A204.1 (cell line): ENCODE data around the gene C19orf18.

Experiments used
- FAIRE-seq: peaks from 2 replicates; lab custom pipeline; 2012; peaks lifted over from hg19 to GRCh38; lab: Jason Lieb, UNC

C19orf18 gene

DNA sequence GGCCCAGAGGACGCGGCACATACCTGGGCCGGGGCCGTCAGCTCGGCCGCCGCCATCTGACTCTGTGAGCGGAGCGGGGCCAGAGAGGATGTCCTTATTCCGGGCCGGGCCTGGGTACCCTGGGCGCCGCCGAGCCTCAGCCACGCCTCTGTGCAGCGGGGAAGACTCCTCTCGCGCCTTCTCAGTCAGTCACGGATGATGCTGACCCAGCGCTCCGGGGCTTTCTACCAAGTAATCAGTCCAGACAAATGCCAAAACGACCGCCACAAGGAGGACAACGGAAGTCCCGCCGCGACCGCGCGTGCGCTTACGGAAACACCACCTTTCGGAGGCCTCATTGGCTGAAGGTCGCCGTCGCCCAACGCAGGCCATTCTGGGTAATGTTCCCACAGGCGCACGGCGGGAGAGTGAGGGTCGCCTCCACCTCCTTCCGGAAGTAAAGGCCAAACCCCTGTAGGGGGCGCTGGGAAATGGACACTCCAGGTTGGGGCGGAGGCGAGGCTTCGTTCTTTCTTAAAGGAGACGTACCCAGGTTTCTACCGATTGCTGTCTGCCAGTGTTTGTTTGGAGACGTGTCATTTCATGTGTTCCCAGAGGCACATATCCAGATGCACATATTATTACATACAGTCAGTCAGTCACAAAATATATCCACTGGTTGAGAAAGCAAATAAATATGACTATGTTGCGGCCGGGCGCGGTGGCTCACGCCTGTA, 26.8 kb downstream of the C19orf18 start, which contains the start of gene ZNF256:
Gene ZNF256 (minus strand): TSS at position 288 of the 716 bp plus-strand sequence. CDS start 232 bp downstream, at position 56.
- FAIRE-seq: peak; percentile 98

DNA sequence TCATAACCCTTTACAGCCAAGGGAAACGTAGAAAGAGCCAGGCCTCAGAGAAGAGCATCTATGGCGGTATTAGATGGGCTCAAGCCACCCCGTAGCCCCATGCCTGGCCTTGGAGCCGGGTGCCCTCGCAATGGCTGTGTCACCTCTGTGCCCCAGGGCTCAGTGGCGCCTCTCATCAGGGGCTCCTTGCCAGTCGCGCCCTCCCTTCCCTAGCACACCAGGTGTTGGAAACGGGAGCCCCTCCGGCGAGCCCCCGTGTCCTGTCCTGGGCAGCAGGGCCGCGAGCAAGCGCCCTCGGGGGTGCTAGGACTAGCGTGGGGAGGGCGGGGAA, 27.3 kb downstream of the C19orf18 start:
- FAIRE-seq: no peak

DNA sequence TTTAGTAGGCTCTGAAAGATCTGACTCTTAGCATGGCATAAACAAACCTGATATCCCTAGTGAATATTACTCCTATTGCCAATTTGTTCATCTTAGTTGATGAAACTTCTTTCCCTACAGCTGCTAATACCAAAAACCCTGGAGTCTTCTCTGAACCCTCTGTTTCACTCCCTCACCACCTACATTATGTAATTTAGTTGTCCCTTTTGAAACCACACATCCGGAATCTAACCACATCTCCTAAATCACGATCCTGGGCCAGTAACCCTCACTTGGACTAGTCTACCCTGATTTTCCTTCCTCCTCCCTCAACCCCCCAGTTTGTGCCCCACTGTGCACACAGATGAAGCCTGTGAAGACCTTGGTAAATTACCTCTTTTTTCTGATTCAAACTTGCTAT, 28.0 kb downstream of the C19orf18 start:
- no peak for FAIRE-seq

DNA sequence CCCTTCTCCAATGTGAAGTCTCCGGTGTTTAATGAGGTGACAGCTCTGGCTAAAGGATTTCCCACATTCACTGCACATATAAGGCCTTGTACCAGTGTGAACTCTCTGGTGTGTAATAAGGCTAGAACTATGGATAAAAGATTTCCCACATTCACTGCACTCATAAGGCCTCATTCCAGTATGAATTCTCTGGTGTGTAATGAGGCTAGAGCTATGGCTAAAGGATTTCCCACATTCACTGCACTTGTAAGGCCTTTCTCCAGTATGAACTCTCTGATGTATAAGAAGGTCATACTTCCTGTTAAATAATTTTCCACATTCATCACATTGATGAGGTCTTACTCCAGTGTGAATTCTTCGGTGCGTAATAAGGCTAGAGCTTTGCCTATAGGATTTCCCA, 32.7 kb downstream of the C19orf18 start:
- no peak for FAIRE-seq

DNA sequence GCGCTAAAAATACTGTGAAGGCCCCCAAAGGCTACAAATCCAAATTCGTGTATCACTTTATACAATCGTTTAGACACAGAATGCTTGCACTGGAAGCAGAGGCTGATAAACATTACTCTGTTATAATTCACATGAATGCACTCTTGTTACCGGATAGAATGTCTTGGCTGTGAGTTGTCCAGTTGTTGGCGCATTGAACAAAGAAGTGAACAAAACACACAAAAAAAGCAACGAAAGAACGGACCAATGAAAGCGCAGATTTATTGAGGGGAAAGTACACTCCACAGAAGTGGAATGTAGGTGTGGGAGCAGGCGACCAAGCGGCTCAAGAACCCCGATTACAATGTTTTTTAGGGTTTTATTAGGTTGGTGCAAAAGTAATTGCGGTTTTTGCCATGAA, 38.6 kb downstream of the C19orf18 start:
- FAIRE-seq: no peak

DNA sequence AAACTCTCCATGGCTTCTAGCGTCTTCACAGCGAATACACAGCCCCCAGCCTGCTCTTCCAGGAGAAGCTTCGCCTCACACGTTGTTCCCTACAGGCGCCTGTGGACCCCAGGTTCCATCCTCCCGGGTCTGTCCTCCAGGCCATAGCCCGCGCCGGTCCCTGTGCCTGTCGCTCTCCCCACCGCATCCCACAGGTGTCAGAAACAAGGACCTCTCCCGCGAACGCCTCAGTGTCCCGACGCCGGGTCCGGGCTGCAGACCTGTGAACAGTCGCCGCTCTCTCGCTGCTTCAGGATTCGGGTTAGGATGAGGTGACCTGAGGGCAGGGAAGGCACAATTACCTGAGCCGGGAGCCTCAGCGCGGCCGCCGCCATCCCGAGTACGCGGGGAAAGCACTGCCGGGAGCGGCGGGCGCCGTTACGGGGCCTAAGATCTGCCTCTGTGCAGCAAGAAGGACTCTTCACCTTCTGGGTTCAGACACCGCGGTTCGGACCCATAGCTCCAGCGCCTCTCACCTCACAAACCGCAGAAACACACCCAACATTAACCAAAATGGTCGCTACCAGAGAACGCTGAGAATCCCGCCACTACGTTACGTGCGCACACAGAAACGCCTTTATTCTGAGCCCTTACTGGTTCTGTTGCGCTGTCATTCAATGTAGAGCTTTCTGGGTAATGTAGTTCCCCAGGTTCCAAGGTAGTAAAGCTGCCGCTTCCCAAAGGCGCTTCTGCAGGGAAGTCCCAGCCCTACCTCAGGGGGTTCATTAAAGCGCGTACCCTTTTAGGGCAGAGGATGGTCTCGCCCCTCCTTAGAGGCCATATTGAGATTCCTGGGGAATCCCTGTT, 39.3 kb downstream of the C19orf18 start, which contains the start of gene ZNF418:
Gene ZNF418 (minus strand): TSS at position 583 of the 846 bp plus-strand sequence. CDS start 1,580 bp downstream, outside the sequence.
- no peak for FAIRE-seq

DNA sequence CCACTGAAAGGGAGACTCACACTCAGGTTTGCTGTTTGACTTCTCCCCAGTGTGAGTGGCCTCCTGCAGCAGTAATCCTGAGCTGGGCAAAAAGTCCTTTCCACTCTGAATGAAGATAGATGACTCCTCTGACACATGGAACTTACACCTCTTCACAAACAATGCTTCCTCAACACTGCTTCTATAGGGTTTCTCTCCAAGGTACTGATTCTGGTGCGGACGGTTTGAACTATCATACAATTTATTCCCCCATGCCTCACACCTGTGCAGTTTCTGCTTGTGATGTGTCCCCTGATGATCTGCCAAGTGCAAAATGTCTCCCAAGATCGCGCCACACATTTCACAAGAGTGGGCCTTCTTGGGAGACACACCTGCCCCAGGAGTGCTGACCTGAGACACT, 46.7 kb downstream of the C19orf18 start:
- FAIRE-seq: no peak

DNA sequence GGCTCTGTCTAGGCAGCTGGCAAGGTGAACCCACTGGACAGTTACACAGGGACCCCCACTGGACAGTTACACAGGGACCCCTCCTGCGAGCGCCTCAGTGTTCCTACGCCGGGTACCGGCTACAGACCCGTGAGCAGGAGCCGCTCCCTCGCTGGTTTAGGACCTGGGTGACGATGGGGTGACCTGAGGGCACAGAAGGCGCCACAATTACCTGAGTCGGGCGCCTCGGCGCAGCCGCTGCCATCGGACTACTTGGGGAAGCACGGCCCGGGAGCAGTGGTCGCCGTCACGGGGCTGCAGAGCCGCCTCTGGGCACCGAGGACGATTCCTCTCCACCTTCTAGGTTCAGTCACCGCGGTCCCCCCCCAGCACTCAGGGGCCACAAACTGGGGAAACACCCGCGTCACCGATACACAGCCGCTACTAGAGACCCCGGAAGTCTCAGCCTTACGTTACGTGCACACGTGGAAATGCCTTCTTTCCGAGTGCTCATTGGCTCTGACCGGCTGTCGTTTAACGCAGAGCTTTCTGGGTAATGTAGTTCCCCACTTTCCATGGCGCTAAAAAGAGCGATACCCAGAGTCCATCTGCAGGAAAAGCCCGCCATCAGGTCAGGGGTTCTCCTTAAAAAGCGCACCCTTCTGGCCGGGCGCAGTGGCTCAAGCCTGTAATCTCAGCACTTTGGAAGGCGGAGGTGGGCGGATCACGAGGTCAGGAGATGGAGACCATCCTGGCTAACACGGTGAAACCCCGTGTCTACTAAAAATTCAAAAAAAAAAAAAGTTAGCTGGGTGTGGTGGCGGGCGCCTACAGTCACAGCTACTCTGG, 58.0 kb downstream of the C19orf18 start, which contains the start of gene ZNF417:
Gene ZNF417 (minus strand): TSS at position 425 of the 828 bp plus-strand sequence. CDS start 181 bp downstream, at position 244.
- FAIRE-seq: peak; percentile 90

DNA sequence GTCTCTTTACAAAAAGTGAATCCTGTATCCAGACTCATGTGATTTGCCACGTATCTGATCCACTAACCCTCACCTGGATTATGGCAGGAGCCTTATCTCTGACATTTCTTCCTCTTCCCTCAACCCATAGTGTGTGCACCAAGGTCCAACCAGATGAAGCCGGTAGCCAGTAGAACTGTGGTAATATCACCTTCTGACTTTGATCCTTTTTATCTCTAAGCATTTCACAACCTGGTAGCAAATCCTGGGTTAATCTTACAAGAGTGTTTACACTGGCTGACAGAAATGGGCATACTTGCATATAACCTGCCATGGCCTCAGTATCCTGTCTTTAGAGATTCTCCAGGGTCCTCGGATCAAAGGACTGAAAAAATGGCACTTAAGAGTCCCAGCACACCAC, 59.8 kb downstream of the C19orf18 start:
- FAIRE-seq: no peak
